ENCODE results near the gene PRKAB1. TPM values are rescaled to one million over a fixed set of nuclear protein-coding genes. Genes with fewer than 3 reads are reported as not detected.
A peak's percentile ranks its signal among the peaks of the same experiment; 100 is the strongest.

PRKAB1 gene
- total RNA-seq, 4 donors from 2014 or later = 46.0 to 151 (median 89.3) TPM

DNA sequence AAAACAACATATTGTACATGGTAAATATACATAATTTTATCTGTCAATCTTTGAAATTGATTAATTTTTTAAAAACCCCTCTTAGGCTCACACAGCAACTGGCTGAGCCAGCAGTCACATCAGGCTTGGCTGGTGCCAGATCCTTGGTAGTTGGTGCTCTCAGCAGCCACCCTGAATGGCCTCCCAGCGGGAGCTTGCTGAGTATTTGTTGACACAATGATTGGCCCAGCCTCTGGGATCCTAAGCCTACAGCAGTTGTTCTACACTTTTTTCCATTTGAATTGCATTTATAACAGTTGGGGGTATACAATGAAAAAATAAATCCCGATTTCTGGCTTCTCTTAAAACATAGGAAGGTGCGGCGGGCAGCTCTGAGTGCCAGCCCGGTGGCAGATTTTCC is 11.1 kb downstream of the PRKAB1 start:
- Histone ChIP-seq H3K27me3 (no peaks in the 10 kb centered on the region), H3K4me3 (no peak overlapping the region), H3K36me3 (peaks cover 0 to 41% (median 20%) of the 10 kb centered on the region in 4 donors), H3K4me1 (peaks cover 18 to 68% (median 55%) of the 10 kb centered on the region in 4 donors), H3K9me3 (no peaks in the 10 kb centered on the region), H3K27ac (peak overlapping the region; percentile 75 to 82 (median 78))
- in situ Hi-C loops (cut with MboI; ENCODE audit: low pct_ligation_motif_present in 1 of 4, low pct_unique_long_range_greater_than_20kb in 1 of 4, low sequenced_read_pairs in 3 of 4) (no loop called here), intact Hi-C loops (cut with DNase I; ENCODE audit: low total_unique reads) (no loop called here)
- TF ChIP-seq POLR2A (IDR thresholded peaks at IDR 0.05) (no peak), EP300 (IDR thresholded peaks at IDR 0.05; ENCODE audit: low read depth) (no peak), POLR2AphosphoS5 (IDR thresholded peaks at IDR 0.05) (no peak)
- TF ChIP-seq, protein P1, sequence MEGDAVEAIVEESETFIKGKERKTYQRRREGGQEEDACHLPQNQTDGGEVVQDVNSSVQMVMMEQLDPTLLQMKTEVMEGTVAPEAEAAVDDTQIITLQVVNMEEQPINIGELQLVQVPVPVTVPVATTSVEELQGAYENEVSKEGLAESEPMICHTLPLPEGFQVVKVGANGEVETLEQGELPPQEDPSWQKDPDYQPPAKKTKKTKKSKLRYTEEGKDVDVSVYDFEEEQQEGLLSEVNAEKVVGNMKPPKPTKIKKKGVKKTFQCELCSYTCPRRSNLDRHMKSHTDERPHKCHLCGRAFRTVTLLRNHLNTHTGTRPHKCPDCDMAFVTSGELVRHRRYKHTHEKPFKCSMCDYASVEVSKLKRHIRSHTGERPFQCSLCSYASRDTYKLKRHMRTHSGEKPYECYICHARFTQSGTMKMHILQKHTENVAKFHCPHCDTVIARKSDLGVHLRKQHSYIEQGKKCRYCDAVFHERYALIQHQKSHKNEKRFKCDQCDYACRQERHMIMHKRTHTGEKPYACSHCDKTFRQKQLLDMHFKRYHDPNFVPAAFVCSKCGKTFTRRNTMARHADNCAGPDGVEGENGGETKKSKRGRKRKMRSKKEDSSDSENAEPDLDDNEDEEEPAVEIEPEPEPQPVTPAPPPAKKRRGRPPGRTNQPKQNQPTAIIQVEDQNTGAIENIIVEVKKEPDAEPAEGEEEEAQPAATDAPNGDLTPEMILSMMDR (IDR thresholded peaks at IDR 0.05) = no peak
- WGBS, 2 donors (ENCODE audit: low coverage in 1 of 2) = 79 to 82% methylated on average over 4 to 5 of the region's 5 CpGs
- no peak for DNase-seq

- peaks cover 0 to 41% (median 20%) of the 10 kb centered on the region in 4 donors for H3K36me3 ChIP-seq
- in situ Hi-C loops (cut with MboI; ENCODE audit: low pct_ligation_motif_present in 1 of 4, low pct_unique_long_range_greater_than_20kb in 1 of 4, low sequenced_read_pairs in 3 of 4) (no loop called here), intact Hi-C loops (cut with DNase I; ENCODE audit: low total_unique reads) (no loop called here)
- TF ChIP-seq POLR2AphosphoS5 (IDR thresholded peaks at IDR 0.05) = peak in 1 of 3 donors; percentile 30
- no peak for TF ChIP-seq POLR2A (IDR thresholded peaks at IDR 0.05)
- peaks cover 16 to 68% (median 53%) of the 10 kb centered on the region in 4 donors for H3K4me1 ChIP-seq
- peak; percentile 56 for DNase-seq
- H3K9me3 ChIP-seq = no peaks in the 10 kb centered on the region
- 59 to 79% methylated on average over 2 to 10 of the region's 10 CpGs for WGBS, 2 donors (ENCODE audit: low coverage in 1 of 2)
- H3K4me3 ChIP-seq = no peak overlapping the region
- no peaks in the 10 kb centered on the region for H3K27me3 ChIP-seq
- peak overlapping the region; percentile 75 to 82 (median 78) for H3K27ac ChIP-seq
Measured at GRCh38 chr12:119679490-119679889, 11.6 kb downstream of the PRKAB1 start.

DNA sequence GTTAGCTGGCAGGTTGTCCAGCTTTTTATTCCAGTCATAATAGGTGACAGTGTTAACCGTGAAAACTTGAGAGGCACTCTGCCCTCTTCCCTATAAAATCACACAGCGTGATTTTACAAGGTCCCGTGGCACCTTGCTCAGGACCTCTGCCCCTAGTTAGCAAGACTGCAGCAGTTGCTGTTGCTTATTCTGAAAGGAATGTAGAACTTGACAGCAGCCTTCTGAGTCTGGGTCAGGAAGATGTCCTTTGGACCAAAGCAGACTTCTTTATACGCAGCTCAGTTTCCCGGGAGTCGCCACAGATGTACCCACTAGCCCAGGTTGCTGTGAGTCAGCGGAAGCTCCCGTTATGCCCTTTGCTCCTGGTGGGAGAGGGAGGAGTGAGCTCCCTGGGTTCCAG is 13.2 kb downstream of the PRKAB1 start:
- in situ Hi-C loops (cut with MboI; ENCODE audit: low pct_ligation_motif_present in 1 of 4, low pct_unique_long_range_greater_than_20kb in 1 of 4, low sequenced_read_pairs in 3 of 4) = no loop called here
- H3K9me3 ChIP-seq = no peaks in the 10 kb centered on the region
- no peak overlapping the region for H3K4me3 ChIP-seq
- H3K36me3 ChIP-seq = peaks cover 0 to 33% (median 14%) of the 10 kb centered on the region in 4 donors
- H3K4me1 ChIP-seq = peaks cover 15 to 79% (median 57%) of the 10 kb centered on the region in 4 donors
- TF ChIP-seq, protein P1 (IDR thresholded peaks at IDR 0.05) = no peak
- TF ChIP-seq POLR2AphosphoS5 (IDR thresholded peaks at IDR 0.05) (peak in 2 of 3 donors; percentile 49 to 67), POLR2A (IDR thresholded peaks at IDR 0.05) (peak; percentile 40), EP300 (IDR thresholded peaks at IDR 0.05; ENCODE audit: low read depth) (no peak)
- peak; percentile 55 for DNase-seq
- intact Hi-C loops (cut with DNase I; ENCODE audit: low total_unique reads) = no loop called here
- H3K27me3 ChIP-seq = no peaks in the 10 kb centered on the region
- WGBS, 2 donors (ENCODE audit: low coverage in 1 of 2) = 55 to 60% methylated on average over 2 to 8 of the region's 8 CpGs
- peak overlapping the region; percentile 75 to 82 (median 78) for H3K27ac ChIP-seq

DNA sequence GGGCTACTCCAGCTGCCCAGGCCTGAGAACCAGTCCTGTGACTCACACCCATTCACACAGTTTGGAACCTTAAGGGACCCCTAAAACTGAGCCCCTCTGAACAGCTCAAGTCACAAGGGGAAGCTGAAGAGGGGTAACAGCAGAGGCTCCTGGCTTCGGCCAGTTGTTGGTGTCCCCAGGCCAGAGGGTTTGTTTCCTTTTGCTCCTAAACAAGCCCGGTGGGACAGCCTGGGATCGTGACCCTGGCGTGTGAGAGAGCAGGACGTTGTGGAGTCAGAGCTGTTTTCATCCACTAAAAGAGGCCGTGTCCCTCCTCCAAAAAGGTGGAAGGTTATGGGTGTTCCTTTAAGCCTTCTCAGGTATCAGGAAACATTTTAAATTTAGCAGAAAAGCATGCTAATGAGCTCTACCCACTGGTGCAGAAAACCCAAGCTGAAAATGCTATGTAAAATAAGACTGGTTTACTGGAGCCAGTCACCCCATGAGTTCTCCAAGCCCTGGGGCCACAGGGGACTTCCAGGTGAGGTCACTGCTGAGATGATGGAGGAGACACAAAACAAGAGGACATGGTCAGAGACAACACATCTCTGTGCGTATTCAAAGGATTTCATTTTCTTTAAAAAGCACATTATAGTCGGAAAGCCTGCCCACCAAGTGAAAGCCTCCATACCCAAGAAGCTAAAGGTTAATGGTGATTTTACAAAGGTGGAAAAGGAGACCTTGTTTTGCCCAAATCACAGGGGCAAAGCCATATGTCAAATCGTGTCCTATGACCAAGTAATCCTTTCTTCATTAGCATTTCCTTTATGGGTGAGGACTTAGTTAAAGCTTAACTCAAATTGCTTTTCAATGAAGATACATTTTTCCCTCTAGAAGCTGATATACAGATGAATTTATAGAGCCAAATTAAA is 14.1 kb downstream of the PRKAB1 start:
- WGBS, 2 donors (ENCODE audit: low coverage in 1 of 2) = 70 to 82% methylated on average over 8 to 9 of the region's 9 CpGs
- TF ChIP-seq POLR2AphosphoS5 (IDR thresholded peaks at IDR 0.05) (peak in 1 of 3 donors; percentile 35), POLR2A (IDR thresholded peaks at IDR 0.05) (no peak)
- H3K9me3 ChIP-seq = no peaks in the 10 kb centered on the region
- peak overlapping the region; percentile 75 to 82 (median 78) for H3K27ac ChIP-seq
- in situ Hi-C loops (cut with MboI; ENCODE audit: low pct_ligation_motif_present in 1 of 4, low pct_unique_long_range_greater_than_20kb in 1 of 4, low sequenced_read_pairs in 3 of 4) (no loop called here), intact Hi-C loops (cut with DNase I; ENCODE audit: low total_unique reads) (no loop called here)
- peaks cover 0 to 27% (median 10%) of the 10 kb centered on the region in 4 donors for H3K36me3 ChIP-seq
- no peaks in the 10 kb centered on the region for H3K27me3 ChIP-seq
- peaks cover 15 to 86% (median 61%) of the 10 kb centered on the region in 4 donors for H3K4me1 ChIP-seq
- no peak for DNase-seq
- no peak overlapping the region for H3K4me3 ChIP-seq

GRCh38 chr12:119682639-119683252 is 14.8 kb downstream of the PRKAB1 start:
- no peak overlapping the region for H3K4me3 ChIP-seq
- peak overlapping the region; percentile 75 to 82 (median 78) for H3K27ac ChIP-seq
- no peaks in the 10 kb centered on the region for H3K9me3 ChIP-seq
- peaks cover 15 to 94% (median 61%) of the 10 kb centered on the region in 4 donors for H3K4me1 ChIP-seq
- intact Hi-C loops (cut with DNase I; ENCODE audit: low total_unique reads) (no loop called here), in situ Hi-C loops (cut with MboI; ENCODE audit: low pct_ligation_motif_present in 1 of 4, low pct_unique_long_range_greater_than_20kb in 1 of 4, low sequenced_read_pairs in 3 of 4) (no loop called here)
- peaks cover 0 to 27% (median 7%) of the 10 kb centered on the region in 4 donors for H3K36me3 ChIP-seq
- no peaks in the 10 kb centered on the region for H3K27me3 ChIP-seq
- TF ChIP-seq POLR2AphosphoS5 (IDR thresholded peaks at IDR 0.05) (peak in 1 of 3 donors; percentile 14), POLR2A (IDR thresholded peaks at IDR 0.05) (no peak), EP300 (IDR thresholded peaks at IDR 0.05; ENCODE audit: low read depth) (no peak)
- TF ChIP-seq, protein P1 (IDR thresholded peaks at IDR 0.05) = no peak
- no peak for DNase-seq
- WGBS, 2 donors (ENCODE audit: low coverage in 1 of 2) = 29 to 49% methylated on average over 1 to 3 of the region's 3 CpGs
